ENCODE data around the gene HECW1. TPM values are rescaled to one million over a fixed set of nuclear protein-coding genes. Genes with fewer than 3 reads are reported as not detected.

The HECW1 gene
- polyA plus RNA-seq, 2 of the 4 experiments (the other 2 are of a cell fraction) = 11.3 TPM

DNA sequence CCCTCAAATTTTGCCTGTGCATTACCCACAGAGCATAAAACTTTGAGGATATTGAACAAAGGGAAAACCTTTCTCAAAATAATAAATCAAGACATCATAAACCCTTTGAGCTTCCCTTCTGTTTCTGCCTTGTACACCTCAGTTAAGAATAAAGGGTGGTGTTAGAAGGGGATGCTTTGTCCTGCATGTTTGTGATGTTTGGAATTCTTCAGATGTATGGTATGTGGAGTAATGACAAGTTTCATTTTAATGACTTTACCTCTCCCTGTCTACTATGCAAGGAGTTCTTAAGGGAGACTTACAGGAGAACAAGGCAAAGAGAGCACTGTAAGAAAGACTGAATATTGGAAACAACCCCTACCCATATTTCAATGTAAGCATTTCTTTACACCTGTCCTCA, 99.2 kb downstream of the HECW1 start:
- H3K4me1 ChIP-seq = no peaks in the 10 kb centered on the region
- POLR2A ChIA-PET = no interaction called here
- no peak overlapping the region for H3K27ac ChIP-seq
- H3K9me3 ChIP-seq = no peaks in the 10 kb centered on the region
- peak; percentile 18 for FAIRE-seq
- DNase-seq (ENCODE audit: low read depth in 1 of 2, low spot score in 1 of 2) = no peak
- CTCF ChIA-PET = interaction anchor here (0.6 to 1.9 kb wide), 6 partner anchors 18 to 627 kb away, joined by 3 to 4 read pairs (median 3); no protein-coding TSS in a partner anchor
- 0 out of 3 replicates have a peak overlapping the region, but pooled peaks have one; percentile 1 for H3K4me2 ChIP-seq
- peak in 1 of 2 experiments; percentile 30; a peak in 1 of 6 replicates for ATAC-seq
- no peak overlapping the region for H3K4me3 ChIP-seq
- no peak for TF ChIP-seq SMC3 (IDR thresholded peaks at IDR 0.05)
- TF ChIP-seq, protein P1, sequence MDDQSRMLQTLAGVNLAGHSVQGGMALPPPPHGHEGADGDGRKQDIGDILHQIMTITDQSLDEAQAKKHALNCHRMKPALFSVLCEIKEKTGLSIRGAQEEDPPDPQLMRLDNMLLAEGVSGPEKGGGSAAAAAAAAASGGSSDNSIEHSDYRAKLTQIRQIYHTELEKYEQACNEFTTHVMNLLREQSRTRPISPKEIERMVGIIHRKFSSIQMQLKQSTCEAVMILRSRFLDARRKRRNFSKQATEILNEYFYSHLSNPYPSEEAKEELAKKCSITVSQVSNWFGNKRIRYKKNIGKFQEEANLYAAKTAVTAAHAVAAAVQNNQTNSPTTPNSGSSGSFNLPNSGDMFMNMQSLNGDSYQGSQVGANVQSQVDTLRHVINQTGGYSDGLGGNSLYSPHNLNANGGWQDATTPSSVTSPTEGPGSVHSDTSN (IDR thresholded peaks at IDR 0.05) = no peak

DNA sequence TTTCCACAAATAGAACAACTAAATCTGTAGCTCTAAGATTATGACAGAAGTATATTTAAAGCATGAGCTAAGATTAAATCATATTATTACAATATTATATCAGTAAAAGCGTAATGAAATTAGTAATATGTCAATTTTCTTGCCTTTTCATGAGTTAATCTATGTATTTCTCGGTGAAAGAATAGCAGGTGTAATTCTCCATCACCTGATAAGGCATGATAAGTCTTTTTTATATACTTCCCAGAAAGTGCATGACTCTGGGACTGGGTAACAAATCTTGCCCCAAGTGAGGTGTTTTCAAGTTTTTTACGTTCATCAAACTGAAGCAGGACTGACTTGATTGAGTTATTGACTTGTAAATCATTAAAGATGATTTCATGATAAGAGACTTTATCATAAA, 100.5 kb downstream of the HECW1 start:
- 36% methylated on average over 3 of the region's 3 CpGs for WGBS (ENCODE audit: missing lambda C conversion rate)
- CTCF ChIA-PET = interaction anchor here (0.7 to 1.9 kb wide), 3 partner anchors 19 to 272 kb away, joined by 3 to 4 read pairs (median 4); no protein-coding TSS in a partner anchor
- Histone ChIP-seq H3K4me2 (no peak overlapping the region), H3K9me3 (no peaks in the 10 kb centered on the region), H3K27ac (no peak overlapping the region), H3K4me3 (no peak overlapping the region), H3K4me1 (no peaks in the 10 kb centered on the region)
- DNase-seq (ENCODE audit: low read depth in 1 of 2, low spot score in 1 of 2) = no peak
- ATAC-seq = no peak
- POLR2A ChIA-PET = no interaction called here
- TF ChIP-seq CBX2 (IDR thresholded peaks at IDR 0.05; ENCODE audit: borderline replicate concordance, low read depth) = no peak
- TF ChIP-seq KDM5A (IDR thresholded peaks at IDR 0.05) = no peak
- no peak for TF ChIP-seq RAD21 (conservative IDR thresholded peaks at IDR 0.05 in 1 of 2, IDR thresholded peaks at IDR 0.05 in 1 of 2)
- TF ChIP-seq, protein P2, sequence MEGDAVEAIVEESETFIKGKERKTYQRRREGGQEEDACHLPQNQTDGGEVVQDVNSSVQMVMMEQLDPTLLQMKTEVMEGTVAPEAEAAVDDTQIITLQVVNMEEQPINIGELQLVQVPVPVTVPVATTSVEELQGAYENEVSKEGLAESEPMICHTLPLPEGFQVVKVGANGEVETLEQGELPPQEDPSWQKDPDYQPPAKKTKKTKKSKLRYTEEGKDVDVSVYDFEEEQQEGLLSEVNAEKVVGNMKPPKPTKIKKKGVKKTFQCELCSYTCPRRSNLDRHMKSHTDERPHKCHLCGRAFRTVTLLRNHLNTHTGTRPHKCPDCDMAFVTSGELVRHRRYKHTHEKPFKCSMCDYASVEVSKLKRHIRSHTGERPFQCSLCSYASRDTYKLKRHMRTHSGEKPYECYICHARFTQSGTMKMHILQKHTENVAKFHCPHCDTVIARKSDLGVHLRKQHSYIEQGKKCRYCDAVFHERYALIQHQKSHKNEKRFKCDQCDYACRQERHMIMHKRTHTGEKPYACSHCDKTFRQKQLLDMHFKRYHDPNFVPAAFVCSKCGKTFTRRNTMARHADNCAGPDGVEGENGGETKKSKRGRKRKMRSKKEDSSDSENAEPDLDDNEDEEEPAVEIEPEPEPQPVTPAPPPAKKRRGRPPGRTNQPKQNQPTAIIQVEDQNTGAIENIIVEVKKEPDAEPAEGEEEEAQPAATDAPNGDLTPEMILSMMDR (IDR thresholded peaks at IDR 0.05) = no peak
- TF ChIP-seq MYC (IDR thresholded peaks at IDR 0.05; ENCODE audit: borderline replicate concordance, low read length) = no peak
- TF ChIP-seq, protein P1 (IDR thresholded peaks at IDR 0.05) = no peak
- no peak for TF ChIP-seq HOXB13 (CRISPR knock-in tag; IDR thresholded peaks at IDR 0.05; ENCODE audit: low read depth)
- no peak for TF ChIP-seq EP300 (IDR thresholded peaks at IDR 0.05)
- no peak for TF ChIP-seq ZSCAN20 (CRISPR knock-in tag; IDR thresholded peaks at IDR 0.05)
- no peak for TF ChIP-seq FOSB (CRISPR knock-in tag; IDR thresholded peaks at IDR 0.05)
- TF ChIP-seq, protein P3, sequence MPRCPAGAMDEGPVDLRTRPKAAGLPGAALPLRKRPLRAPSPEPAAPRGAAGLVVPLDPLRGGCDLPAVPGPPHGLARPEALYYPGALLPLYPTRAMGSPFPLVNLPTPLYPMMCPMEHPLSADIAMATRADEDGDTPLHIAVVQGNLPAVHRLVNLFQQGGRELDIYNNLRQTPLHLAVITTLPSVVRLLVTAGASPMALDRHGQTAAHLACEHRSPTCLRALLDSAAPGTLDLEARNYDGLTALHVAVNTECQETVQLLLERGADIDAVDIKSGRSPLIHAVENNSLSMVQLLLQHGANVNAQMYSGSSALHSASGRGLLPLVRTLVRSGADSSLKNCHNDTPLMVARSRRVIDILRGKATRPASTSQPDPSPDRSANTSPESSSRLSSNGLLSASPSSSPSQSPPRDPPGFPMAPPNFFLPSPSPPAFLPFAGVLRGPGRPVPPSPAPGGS (IDR thresholded peaks at IDR 0.05) = no peak
- no peak for TF ChIP-seq SMC3 (IDR thresholded peaks at IDR 0.05)
- TF ChIP-seq ZC3H11A (IDR thresholded peaks at IDR 0.05) = no peak
- TF ChIP-seq JUN (IDR thresholded peaks at IDR 0.05) = no peak
- no peak for TF ChIP-seq CBX8 (IDR thresholded peaks at IDR 0.05)
- no peak for TF ChIP-seq JUNB (IDR thresholded peaks at IDR 0.05)
- no peak for TF ChIP-seq SREBF2 (IDR thresholded peaks at IDR 0.05)
- no peak for TF ChIP-seq TP53 (CRISPR knock-in tag; IDR thresholded peaks at IDR 0.05)
- no peak for TF ChIP-seq POLR2AphosphoS2 (conservative IDR thresholded peaks at IDR 0.05; ENCODE audit: low read length)
- FAIRE-seq = no peak

DNA sequence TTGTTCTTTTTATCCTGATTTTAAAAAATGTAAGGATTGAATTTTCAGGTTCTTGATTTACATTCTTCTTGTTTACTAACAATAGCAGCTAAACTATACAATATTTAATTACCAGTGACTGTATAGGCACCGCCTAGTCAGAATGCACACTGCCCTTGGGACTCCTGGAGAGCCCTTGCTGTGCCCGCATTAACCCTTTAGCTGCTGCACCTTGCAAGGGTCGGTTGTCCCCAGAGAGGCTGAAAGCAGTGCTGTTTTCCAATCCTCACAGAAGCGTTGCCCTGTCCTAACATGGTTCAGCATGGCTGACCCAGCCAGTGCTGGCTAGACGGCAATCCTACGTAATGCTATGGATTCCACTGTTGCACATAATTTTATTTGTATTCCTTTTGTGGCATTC, 102.6 kb downstream of the HECW1 start:
- ATAC-seq (no peak), DNase-seq (ENCODE audit: low read depth in 1 of 2, low spot score in 1 of 2) (no peak), FAIRE-seq (no peak)
- Histone ChIP-seq H3K4me3 (no peak overlapping the region), H3K9me3 (no peaks in the 10 kb centered on the region), H3K27ac (no peak overlapping the region), H3K4me2 (no peak overlapping the region), H3K4me1 (no peaks in the 10 kb centered on the region)
- WGBS (ENCODE audit: missing lambda C conversion rate) = 57% methylated on average over 6 of the region's 6 CpGs
- ChIA-PET POLR2A (interaction anchor here (0.6 kb wide), 1 partner anchor 651 kb away, joined by 3 read pairs; no protein-coding TSS in a partner anchor), CTCF (no interaction called here)
- TF ChIP-seq KDM5A (IDR thresholded peaks at IDR 0.05) (no peak), HEYL (CRISPR knock-in tag; IDR thresholded peaks at IDR 0.05) (no peak), NPAS2 (CRISPR knock-in tag; IDR thresholded peaks at IDR 0.05; ENCODE audit: borderline replicate concordance) (no peak), KDM1A (IDR thresholded peaks at IDR 0.05; ENCODE audit: low read depth) (no peak)
